ENCODE measurements around the gene CAST. TPM values are rescaled to one million over a fixed set of nuclear protein-coding genes. Genes with fewer than 3 reads are reported as not detected.
A peak's percentile ranks its signal among the peaks of the same experiment; 100 is the strongest.
"Not testable (repeated sequence)": the region's sequence is repeated elsewhere in the genome, so short reads cannot be mapped to it uniquely, and the experiment has no call there.

Gene CAST
- total RNA-seq, 1 donor from 2014 or later, result 523 TPM

DNA sequence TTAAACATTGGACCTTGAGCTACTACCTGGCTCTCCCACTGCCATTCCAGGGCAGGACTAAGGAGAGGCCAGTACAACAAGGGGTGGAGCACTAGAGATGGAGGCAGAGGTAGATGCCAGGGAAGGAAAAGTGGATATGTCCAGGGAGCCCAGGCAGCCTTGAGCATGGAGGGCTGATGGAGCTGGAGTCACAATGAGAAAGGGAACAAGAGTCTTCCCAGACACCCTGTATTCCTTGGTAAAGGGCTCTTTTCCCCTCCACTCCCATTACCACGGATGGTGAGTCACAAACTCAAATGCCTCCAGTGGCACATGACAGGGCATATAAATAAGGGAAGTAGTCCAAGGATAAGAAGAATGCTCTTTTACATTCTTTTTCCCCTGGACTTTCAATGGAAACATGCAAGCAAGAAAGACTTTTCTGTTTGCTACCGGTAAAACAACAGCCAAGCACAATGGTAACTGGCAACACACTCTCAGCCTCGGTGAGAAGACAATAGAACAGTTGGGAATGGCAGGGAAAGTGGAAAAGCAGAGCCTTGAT, 128.9 kb downstream of the CAST start:
- DNase-seq (no peak), ATAC-seq (no peak)
- intact Hi-C loops (cut with micrococcal nuclease), result no loop called here

DNA sequence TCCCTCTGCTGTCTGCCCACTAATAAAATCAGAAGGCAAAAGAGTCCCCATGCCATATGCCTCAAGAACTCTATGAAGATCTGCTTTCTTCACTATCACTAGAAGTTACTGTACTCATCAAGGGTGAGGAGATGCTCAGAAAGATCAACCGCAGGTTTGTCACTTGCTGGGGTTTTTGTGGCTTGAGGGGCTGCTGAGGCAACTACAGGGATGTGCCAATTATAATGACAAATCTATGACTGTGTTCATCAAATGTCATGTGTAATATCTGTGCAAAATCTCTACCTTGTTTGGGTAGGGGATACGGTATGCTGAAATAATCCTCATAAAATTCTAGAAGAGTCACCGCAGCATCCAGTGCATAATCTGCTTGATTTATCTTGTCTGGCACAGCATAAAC, 132.6 kb downstream of the CAST start:
- intact Hi-C loops (cut with micrococcal nuclease), result no loop called here
- DNase-seq (no peak), ATAC-seq (no peak)

DNA sequence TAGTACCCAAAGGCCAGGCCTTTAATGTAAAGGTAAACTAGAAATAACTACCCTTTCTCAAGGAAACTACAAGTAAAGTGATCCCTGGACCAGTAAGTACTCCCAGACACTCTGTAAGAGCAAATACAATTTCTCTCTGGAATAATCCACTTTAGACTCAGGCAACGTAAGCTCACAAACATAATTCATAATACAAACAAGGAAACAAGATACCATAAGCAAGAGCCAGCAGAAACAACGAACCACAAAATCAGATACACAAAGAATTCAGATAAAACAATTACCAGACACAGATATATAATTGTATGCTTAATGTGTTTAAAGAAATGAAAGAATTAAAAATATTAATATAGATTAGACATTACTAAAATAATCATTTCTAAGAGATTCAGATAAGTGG, 133.4 kb downstream of the CAST start:
- ATAC-seq (no peak), DNase-seq (no peak)
- intact Hi-C loops (cut with micrococcal nuclease), result no loop called here

DNA sequence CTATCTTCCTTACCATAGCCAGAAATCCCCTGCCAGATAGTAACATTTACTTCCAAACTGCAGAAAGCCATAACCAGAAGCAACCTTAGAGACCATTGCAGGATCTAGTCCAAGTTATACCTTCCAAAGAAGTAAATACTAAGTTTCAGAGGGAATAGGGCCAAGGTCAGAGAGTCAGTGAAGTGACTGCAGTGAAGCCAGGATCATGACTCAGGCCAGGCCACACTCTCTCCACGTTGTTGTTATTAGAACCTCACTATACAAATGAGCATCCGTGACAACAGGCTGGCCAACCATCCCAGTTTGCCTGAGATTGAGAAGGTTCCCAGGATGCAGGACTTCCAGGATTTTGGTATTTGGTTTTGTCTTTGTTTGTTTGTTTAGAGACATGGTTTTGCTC, 134.3 kb downstream of the CAST start:
- DNase-seq (no peak), ATAC-seq (no peak)
- intact Hi-C loops (cut with micrococcal nuclease), result no loop called here

- intact Hi-C loops (cut with micrococcal nuclease); ATAC-seq; DNase-seq: not testable (repeated sequence)
Observed at GRCh38 chr5:96801718-96802117, 139.5 kb downstream of the CAST start.

- intact Hi-C loops (cut with micrococcal nuclease), result no loop called here
- ATAC-seq (peak; percentile 84), DNase-seq (peak; percentile 92)
Observed at GRCh38 chr5:96807075-96807654, 145.0 kb downstream of the CAST start.

DNA sequence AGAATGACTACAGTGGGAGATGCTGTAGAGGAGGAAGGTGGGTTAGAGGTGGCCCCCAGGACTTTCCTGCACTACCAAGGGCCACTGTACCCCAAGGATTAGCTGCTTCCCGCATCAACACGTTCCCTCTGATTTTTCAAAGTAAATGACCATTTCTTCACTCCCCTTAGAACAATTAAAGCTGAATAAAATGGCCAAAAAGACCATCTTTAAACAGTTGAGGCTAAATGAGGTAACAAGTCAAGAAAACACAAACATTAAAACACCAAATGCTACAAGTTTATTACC, 146.3 kb downstream of the CAST start:
- no peak for ATAC-seq
- intact Hi-C loops (cut with micrococcal nuclease), result no loop called here
- DNase-seq, result no peak

DNA sequence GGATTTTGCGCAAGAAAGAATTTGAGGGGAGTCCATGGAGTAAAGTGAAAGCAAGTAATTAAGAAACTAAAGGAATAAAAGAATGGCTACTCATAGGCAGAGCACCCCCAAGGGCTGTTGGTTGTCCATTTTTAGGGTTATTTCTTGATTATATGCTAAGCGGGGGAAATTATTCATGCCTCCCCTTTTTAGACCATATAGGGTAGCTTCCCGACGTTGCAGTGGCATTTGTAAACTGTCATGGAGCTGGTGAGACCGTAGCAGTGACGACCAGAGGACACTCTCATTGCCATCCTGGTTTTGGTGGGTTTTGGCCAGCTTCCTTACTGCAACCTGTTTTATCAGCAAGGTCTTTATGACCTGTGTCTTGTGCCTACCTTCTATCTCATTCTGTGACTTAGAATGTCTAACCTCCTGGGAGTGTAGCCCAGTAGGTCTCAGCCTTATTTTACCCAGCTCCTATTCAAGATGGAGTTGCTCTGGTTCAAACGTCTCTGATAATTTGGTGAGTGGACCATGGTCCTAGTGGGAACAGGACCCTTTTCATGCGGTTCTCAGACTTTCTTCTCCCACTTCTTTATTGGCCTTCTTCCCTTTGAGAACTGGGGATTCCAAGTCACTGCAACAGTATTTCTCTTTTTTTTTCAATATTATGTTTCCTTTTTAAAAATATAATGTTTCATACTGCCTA, 146.8 kb downstream of the CAST start:
- intact Hi-C loops (cut with micrococcal nuclease), result no loop called here
- ATAC-seq, result no peak
- DNase-seq, result no peak

DNA sequence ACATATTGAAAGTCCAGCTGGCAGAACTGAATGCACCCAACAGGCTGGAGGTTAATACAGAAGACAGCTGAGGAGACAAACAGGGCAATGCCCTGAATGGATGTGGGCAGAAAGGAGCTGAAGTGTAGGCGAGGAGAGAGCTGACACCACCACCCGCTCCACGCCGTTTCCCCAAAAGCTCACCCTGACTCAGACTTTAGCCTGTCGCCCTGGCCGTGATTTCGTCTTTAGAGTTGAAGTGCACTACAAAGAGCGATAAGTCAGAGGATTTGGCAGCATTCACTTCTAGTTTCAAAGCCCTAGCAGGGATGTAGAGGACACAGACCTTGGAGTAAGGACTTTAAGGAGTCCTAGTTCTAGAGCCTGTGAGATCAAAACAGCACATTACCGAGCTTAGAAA, 147.7 kb downstream of the CAST start:
- ATAC-seq (no peak), DNase-seq (peak; percentile 38)
- intact Hi-C loops (cut with micrococcal nuclease), result no loop called here

- DNase-seq (no peak), ATAC-seq (no peak)
- intact Hi-C loops (cut with micrococcal nuclease), result no loop called here
Observed at GRCh38 chr5:96812851-96813250, 150.7 kb downstream of the CAST start.

DNA sequence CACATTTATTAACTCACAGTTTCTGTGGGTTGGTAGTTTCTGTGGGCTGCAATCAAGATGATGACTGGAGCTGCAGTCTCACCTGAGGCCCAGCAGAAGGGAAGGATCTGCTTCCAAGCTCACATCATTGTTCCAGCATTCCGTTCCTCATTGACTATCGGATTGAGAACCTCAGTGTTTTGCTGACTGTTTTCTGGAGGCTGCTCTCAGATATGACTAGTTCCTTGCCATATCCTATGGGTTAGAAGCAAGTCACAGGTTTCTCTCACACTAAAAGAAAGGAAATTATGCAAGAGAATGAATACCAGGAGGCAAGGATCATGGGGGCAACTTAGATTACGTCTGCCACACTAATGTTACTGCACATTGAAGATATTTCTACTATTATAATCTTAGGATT, 151.9 kb downstream of the CAST start:
- intact Hi-C loops (cut with micrococcal nuclease), result no loop called here
- no peak for DNase-seq
- ATAC-seq, result no peak

- intact Hi-C loops (cut with micrococcal nuclease), result no loop called here
- ATAC-seq (no peak), DNase-seq (no peak)
Observed at GRCh38 chr5:96816411-96816939, 154.3 kb downstream of the CAST start.

GRCh38 chr5:96816991-96817390, 154.8 kb downstream of the CAST start:
- no peak for DNase-seq
- no peak for ATAC-seq
- intact Hi-C loops (cut with micrococcal nuclease), result no loop called here

DNA sequence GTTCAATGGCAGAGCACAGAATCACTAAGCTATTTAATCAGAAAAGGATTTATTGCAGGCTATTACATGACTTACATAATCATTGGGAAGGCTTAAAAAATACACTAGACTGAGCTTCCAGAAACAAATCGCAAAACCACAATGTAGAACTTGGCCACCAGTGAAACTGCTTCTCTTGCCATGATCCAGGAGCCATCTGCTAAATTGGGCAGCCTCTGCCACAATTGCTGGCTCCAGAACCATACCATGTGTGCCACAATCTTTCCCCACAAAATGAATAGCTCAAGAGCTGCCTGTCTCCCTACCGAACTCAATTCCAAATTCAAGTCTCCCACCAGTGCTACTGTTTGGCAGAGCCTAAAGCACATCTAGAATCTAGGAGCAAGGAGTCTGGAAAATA, 155.3 kb downstream of the CAST start:
- no peak for ATAC-seq
- intact Hi-C loops (cut with micrococcal nuclease), result no loop called here

GRCh38 chr5:96818125-96818788, 156.1 kb downstream of the CAST start:
- intact Hi-C loops (cut with micrococcal nuclease), result no loop called here
- DNase-seq (no peak), ATAC-seq (no peak)

More for the DNA sequence above, 155.3 kb downstream of the CAST start:
- DNase-seq, result no peak

DNA sequence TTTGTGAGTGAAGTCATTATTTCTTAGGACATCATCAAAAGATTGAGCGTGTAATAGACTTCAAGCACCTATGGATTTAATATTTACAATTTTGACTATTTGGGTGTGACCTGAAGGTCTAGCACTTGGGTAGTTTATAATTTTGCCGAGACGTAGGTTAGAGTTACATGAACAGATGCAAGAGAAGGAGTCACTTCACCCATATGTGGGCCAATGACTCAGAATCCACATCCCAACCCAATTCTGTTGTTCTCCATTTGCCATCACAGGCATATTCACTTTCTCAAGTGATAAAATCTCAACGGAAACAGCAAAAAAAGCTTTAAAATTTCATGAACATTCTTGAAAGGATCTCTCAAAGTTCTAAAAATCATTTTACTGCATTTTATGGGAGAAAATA, 157.6 kb downstream of the CAST start:
- intact Hi-C loops (cut with micrococcal nuclease), result no loop called here
- no peak for ATAC-seq
- no peak for DNase-seq

DNA sequence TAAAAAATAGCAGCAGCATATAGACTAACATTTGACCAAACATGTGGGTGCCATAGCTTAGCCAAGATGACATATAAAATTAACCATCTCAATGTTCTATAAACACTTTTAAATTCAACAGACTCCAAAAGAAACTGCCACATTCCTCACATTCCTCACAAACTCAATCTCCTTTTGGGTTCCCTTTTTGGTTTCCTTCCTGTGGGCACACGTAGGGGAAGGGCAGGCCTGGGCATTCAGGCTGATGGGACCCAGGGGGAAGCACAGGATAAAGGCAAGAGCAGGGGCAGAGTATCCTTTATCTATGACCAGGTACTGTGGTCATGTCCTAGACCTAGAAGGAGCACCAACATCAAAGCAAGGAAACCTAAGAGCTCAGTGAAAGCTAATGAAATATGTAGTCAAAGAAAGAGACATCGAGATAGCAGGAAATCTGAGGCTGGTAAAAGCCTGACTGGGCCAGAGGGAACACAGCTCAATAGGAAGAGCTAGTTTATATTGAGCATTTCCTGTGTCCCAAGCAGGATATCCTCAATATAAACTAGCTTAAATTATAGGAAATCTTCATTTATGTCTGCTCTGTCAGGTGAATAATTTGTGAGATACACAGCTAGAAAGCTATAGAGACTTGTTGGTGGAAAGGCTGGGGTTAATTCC, 159.2 kb downstream of the CAST start:
- intact Hi-C loops (cut with micrococcal nuclease), result no loop called here

GRCh38 chr5:96822686-96823459, 160.7 kb downstream of the CAST start:
- intact Hi-C loops (cut with micrococcal nuclease), result no loop called here

More for the DNA sequence above, 159.2 kb downstream of the CAST start:
- ATAC-seq, result no peak
- no peak for DNase-seq

DNA sequence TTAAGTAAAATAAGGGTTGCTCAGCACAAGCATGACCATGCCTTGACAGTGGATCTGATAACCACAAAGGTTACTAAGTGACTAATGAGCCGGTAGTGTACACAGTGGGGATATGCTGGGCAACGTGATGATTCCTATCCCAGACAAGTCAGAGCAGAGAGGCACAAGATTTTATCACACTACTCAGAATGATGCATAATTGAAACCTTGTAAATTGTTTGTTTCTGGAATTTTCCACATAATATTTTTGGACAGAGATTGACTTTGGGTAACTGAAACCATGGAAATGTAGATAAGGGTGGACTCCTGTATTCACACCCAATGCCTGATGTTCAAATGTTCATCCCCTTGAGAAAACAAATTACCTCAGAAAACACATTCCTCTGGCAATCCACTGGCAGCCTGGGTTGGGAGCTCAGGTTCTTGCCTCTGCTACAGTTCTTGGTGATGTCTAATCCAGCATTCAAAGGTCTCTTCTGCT, 161.8 kb downstream of the CAST start:
- ATAC-seq, result no peak
- no peak for DNase-seq
- intact Hi-C loops (cut with micrococcal nuclease), result no loop called here

More at GRCh38 chr5:96822686-96823459, 160.7 kb downstream of the CAST start:
- DNase-seq (no peak), ATAC-seq (no peak)
